OCI-LY7 (cell line): Measurements from ENCODE around the gene SREBF1.

Experiments
- CTCF ChIP-seq: fragments of 200-600 bp; sonication (generic); conservative IDR thresholded peaks from 2 replicates; pipeline ENCODE4 v1.5.1; 2014; ENCODE audit warnings: mild to moderate bottlenecking, antibody characterized with exemption, low read length, moderate library complexity, mixed read lengths
- EZH2phosphoT487 ChIP-seq: fragments of 200-600 bp; sonication (generic); IDR thresholded peaks from 2 replicates; pipeline ENCODE4 v1.6.1; 2018; ENCODE audit warnings: low read depth, borderline replicate concordance, mild to moderate bottlenecking, mixed run types, antibody characterized with exemption, low read length, moderate library complexity, mixed read lengths

GRCh38 chr17:17816831-17817551 lies 19.8 kb downstream of the SREBF1 start:
- TF ChIP-seq CTCF: no peak
- TF ChIP-seq EZH2phosphoT487: no peak
